ENCODE measurements around the gene STMN1.

The STMN1 gene

GRCh38 chr1:25888426-25888987 is 17.7 kb downstream of the STMN1 start:
- DNase-seq (ENCODE audit: low spot score), result no peak
- no peak for TF ChIP-seq CTCF (IDR thresholded peaks at IDR 0.05; ENCODE audit: extremely low read depth, missing control alignments)

GRCh38 chr1:25885602-25886001 is 20.6 kb downstream of the STMN1 start:
- no peak for DNase-seq (ENCODE audit: low spot score)
- TF ChIP-seq CTCF (IDR thresholded peaks at IDR 0.05; ENCODE audit: extremely low read depth, missing control alignments), result no peak

GRCh38 chr1:25881266-25881665 is 25.0 kb downstream of the STMN1 start:
- TF ChIP-seq CTCF (IDR thresholded peaks at IDR 0.05; ENCODE audit: extremely low read depth, missing control alignments), result no peak
- DNase-seq (ENCODE audit: low spot score), result no peak

- no peak for DNase-seq (ENCODE audit: low spot score)
- no peak for TF ChIP-seq CTCF (IDR thresholded peaks at IDR 0.05; ENCODE audit: extremely low read depth, missing control alignments)
These were observed 25.7 kb downstream of the STMN1 start for GRCh38 chr1:25880518-25880917.

- TF ChIP-seq CTCF (IDR thresholded peaks at IDR 0.05; ENCODE audit: extremely low read depth, missing control alignments), result no peak
- no peak for DNase-seq (ENCODE audit: low spot score)
These were observed 26.5 kb downstream of the STMN1 start for GRCh38 chr1:25879675-25880074.

GRCh38 chr1:25878690-25879089 is 27.5 kb downstream of the STMN1 start:
- no peak for TF ChIP-seq CTCF (IDR thresholded peaks at IDR 0.05; ENCODE audit: extremely low read depth, missing control alignments)
- no peak for DNase-seq (ENCODE audit: low spot score)

- no peak for DNase-seq (ENCODE audit: low spot score)
- no peak for TF ChIP-seq CTCF (IDR thresholded peaks at IDR 0.05; ENCODE audit: extremely low read depth, missing control alignments)
These were observed 29.1 kb downstream of the STMN1 start for GRCh38 chr1:25877155-25877554.

Data from GM20000 (cell line).